Neural cell (in vitro differentiated cells): ENCODE measurements around the gene LMLN. TPM values are rescaled to one million over a fixed set of nuclear protein-coding genes. Genes with fewer than 3 reads are reported as not detected.
A peak's percentile ranks its signal among the peaks of the same experiment; 100 is the strongest.

Experiments used
- H2AFZ ChIP-seq: fragments of 200-600, 300-800 bp; sonication (generic), shearing (Covaris generic); 2 replicates; pipeline ENCODE4 v1.6.0; 2014; ENCODE audit warnings: low read depth, mild to moderate bottlenecking, antibody characterized with exemption, low read length, moderate library complexity
- H3F3A ChIP-seq: fragments of 200-600 bp; shearing (Covaris generic); 2 replicates; pipeline ENCODE4 v1.6.1; 2016; ENCODE audit warnings: mild to moderate bottlenecking, moderate library complexity, mixed read lengths, antibody characterized with exemption, low read length; ENCODE audit not compliant: insufficient read depth, poor library complexity, severe bottlenecking
- H3K27ac ChIP-seq: fragments of 200-600, 300-800 bp; sonication (generic), shearing (Covaris generic); 2 replicates; pipeline ENCODE4 v1.5.1; 2014; ENCODE audit warnings: mild to moderate bottlenecking, low read length, moderate library complexity
- H3K27me3 ChIP-seq: fragments of 300-800, 200-600 bp; sonication (generic), shearing (Covaris generic); 2 replicates; pipeline ENCODE4 v1.6.0; 2014; ENCODE audit warnings: mild to moderate bottlenecking, low read depth, low read length, moderate library complexity; ENCODE audit not compliant: insufficient read depth
- H3K36me3 ChIP-seq: fragments of 300-800, 200-600 bp; sonication (generic), shearing (Covaris generic); 2 replicates; pipeline ENCODE4 v1.5.1; 2014; ENCODE audit warnings: mild to moderate bottlenecking, antibody characterized with exemption, low read length, moderate library complexity; ENCODE audit not compliant: insufficient read depth
- H3K4me2 ChIP-seq: fragments of 300-800, 200-600 bp; sonication (generic), shearing (Covaris generic); 2 replicates; pipeline ENCODE4 v1.6.0; 2014; ENCODE audit warnings: mild to moderate bottlenecking, low read length
- H3K4me3 ChIP-seq: fragments of 300-800, 200-600 bp; sonication (generic), shearing (Covaris generic); 2 replicates; pipeline ENCODE4 v1.5.1; 2014; ENCODE audit warnings: mild to moderate bottlenecking, low read length, moderate library complexity
- H3K79me2 ChIP-seq: fragments of 200-600 bp; shearing (Covaris generic); replicated peaks from 2 replicates; pipeline ENCODE4 v1.6.0; 2014; ENCODE audit warnings: mild to moderate bottlenecking, low read length, moderate library complexity; ENCODE audit not compliant: insufficient read depth
- H3K9ac ChIP-seq: fragments of 300-800, 200-600 bp; sonication (generic), shearing (Covaris generic); 2 replicates; pipeline ENCODE4 v1.6.1; 2016; ENCODE audit warnings: mild to moderate bottlenecking, low read length, mixed read lengths
- H3K9me2 ChIP-seq: fragments of 200-600 bp; shearing (Covaris generic); 2 replicates; pipeline ENCODE4 v1.6.1; 2016; ENCODE audit warnings: mild to moderate bottlenecking, low read length, mixed read lengths; ENCODE audit not compliant: insufficient read depth
- H3K9me3 ChIP-seq: fragments of 200-600, 300-800 bp; sonication (generic), shearing (Covaris generic); 2 replicates; pipeline ENCODE4 v1.6.1; 2016; ENCODE audit warnings: mild to moderate bottlenecking, mixed run types, low read length, moderate library complexity, mixed read lengths
- H4K20me1 ChIP-seq: fragments of 200-600 bp; shearing (Covaris generic); 2 replicates; pipeline ENCODE4 v1.6.1; 2016; ENCODE audit warnings: mild to moderate bottlenecking, mixed run types; ENCODE audit not compliant: insufficient read depth
- EP300 ChIP-seq: fragments of 450-650 bp; conservative IDR thresholded peaks from 2 replicates; pipeline ENCODE4 v1.6.1; 2014; ENCODE audit warnings: antibody characterized with exemption, mild to moderate bottlenecking, moderate library complexity; ENCODE audit not compliant: poor library complexity, severe bottlenecking
- EZH2 ChIP-seq: fragments of 200-600, 300-800 bp; shearing (Covaris generic), sonication (generic); IDR thresholded peaks from 2 replicates; pipeline ENCODE4 v1.6.1; 2014; ENCODE audit warnings: antibody characterized with exemption, low read length, borderline replicate concordance, mild to moderate bottlenecking; ENCODE audit not compliant: insufficient read depth, poor library complexity, severe bottlenecking
- MXI1 ChIP-seq: fragments of 450-650 bp; conservative IDR thresholded peaks from 2 replicates; pipeline ENCODE4 v1.6.1; 2014; ENCODE audit warnings: antibody characterized with exemption, mild to moderate bottlenecking; ENCODE audit not compliant: poor library complexity, severe bottlenecking
- POLR2AphosphoS5 ChIP-seq: IDR thresholded peaks from 2 replicates; pipeline ENCODE4 v1.6.1; 2012
- RAD21 ChIP-seq: fragments of 450-650 bp; conservative IDR thresholded peaks from 2 replicates; pipeline ENCODE4 v1.6.1; 2014; ENCODE audit warnings: antibody characterized with exemption, mild to moderate bottlenecking, moderate library complexity
- SMC3 ChIP-seq: fragments of 450-650 bp; conservative IDR thresholded peaks from 2 replicates; pipeline ENCODE4 v1.6.1; 2014; ENCODE audit warnings: antibody characterized with exemption, mild to moderate bottlenecking, moderate library complexity; ENCODE audit not compliant: poor library complexity
- TAF1 ChIP-seq: IDR thresholded peaks from 2 replicates; pipeline ENCODE4 v1.6.1; 2012; ENCODE audit warnings: low read depth
- polyA plus RNA-seq: library from polyadenylated mRNA; depleted of rRNA; stranded (reverse); fragments of >200 nt; gene quantifications from 2 replicates; pipeline ENCODE4 v1.2.3, GENCODE V29; 2014
- TF ChIP-seq, protein P1 (sequence below): IDR thresholded peaks from 2 replicates; pipeline ENCODE4 v1.6.1; 2012; ENCODE audit warnings: borderline replicate concordance

The LMLN gene
- polyA plus RNA-seq, 1 donor from 2014 or later: 3.1 TPM

DNA sequence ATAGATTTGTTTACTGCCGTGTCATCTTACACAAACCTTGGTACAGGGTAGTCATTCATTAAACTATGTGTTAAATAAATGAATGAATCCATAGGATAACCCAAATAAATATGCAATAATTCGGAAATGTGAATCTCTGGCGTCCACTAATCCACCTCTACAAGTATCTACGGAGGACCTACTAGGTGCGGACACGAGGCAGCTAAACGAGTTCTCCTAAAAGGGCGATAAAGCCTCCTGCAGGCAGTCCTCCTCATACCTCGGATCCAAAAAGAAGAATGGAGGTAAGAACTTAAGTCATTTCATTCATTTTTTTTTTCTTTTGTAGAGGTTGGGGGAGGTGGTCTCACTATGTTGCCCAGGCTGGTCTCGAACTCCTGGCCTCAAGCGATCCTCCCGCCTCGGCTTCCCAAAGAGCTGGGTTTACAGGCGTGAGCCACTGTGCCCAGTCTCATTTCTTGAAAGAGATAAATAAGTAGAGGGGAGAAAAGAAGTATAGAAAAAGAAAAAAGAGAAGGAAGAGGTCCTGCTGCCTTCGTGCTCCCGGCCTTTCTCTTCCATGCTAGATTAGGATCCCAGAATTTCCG lies 10.7 kb upstream of the LMLN start:
- peak overlapping the region; percentile 50 for H3K4me2 ChIP-seq
- no peaks in the 10 kb centered on the region for H4K20me1 ChIP-seq
- H3K27ac ChIP-seq: peak overlapping the region; percentile 92
- H3K9me2 ChIP-seq: no peaks in the 10 kb centered on the region
- H3K4me3 ChIP-seq: peak overlapping the region; percentile 75
- H3K27me3 ChIP-seq: no peaks in the 10 kb centered on the region
- no peaks in the 10 kb centered on the region for H3F3A ChIP-seq
- TF ChIP-seq SMC3: no peak
- peak overlapping the region; percentile 84 for H2AFZ ChIP-seq
- H3K9me3 ChIP-seq: no peaks in the 10 kb centered on the region
- peak overlapping the region; percentile 84 for H3K9ac ChIP-seq
- peaks cover 34% of the 10 kb centered on the region for H3K79me2 ChIP-seq
- H3K36me3 ChIP-seq: peaks cover 9% of the 10 kb centered on the region

DNA sequence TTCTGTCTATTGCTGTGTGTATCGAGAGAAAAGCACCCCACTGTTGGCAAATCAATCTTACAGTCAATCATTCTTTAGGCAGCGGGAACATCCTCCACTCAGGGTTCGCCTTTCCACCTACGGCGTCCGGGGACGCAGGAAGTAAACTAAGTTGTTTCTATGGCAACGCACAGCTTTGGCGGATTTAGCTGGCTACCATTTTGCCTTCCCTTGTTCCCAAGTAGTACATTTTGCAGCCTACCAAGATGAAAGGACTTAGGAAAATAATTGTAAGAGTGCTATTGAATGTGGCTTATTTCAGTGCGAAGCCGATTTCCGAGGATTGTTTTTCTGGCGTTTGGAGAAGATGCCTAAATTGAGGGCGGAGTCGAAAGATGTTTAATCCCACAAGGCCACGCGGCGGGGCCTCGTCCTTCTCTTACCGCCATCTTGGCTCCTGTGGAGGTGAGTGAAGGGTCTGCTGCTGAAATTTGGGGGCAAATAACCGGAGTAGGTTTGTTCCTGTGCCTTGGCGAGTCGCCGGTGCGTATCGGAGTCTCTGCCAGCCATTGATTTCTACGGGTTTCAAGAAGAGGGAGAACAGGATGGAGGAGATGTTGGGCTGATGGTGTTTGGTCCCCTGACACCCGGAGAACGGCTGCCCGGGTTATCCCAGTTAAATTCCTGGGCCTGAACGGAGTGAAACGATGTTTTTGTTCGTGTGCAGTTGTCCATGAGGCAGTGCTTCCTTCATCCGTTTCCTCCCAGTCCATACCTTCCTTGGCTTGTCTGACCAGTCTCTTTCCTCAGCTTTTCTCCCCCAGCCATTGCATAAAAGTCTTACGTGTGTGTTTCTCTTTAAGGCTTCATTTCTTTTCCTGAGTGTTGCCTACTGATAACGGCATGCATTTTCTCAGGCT lies 10.0 kb upstream of the LMLN start, which contains the start of gene RPL35A:
TSS of gene RPL35A (plus strand) at position 413 of the 899 bp plus-strand sequence. CDS start 778 bp downstream, outside the sequence.
- Histone ChIP-seq H2AFZ (peak within 1 kb of the TSS; percentile 84), H3K27me3 (no peaks in the 10 kb centered on the region), H3K9ac (peak within 1 kb of the TSS; percentile 84), H3K9me3 (no peaks in the 10 kb centered on the region), H3K27ac (peak within 1 kb of the TSS; percentile 92), H3K79me2 (peaks cover 34% of the 10 kb centered on the region), H3F3A (no peaks in the 10 kb centered on the region), H3K4me2 (peak within 1 kb of the TSS; percentile 92), H3K36me3 (peaks cover 9% of the 10 kb centered on the region), H4K20me1 (no peaks in the 10 kb centered on the region), H3K4me3 (peak within 1 kb of the TSS; percentile 75), H3K9me2 (no peaks in the 10 kb centered on the region)
- TF ChIP-seq MXI1: peak; percentile 81
- TF ChIP-seq, protein P1, sequence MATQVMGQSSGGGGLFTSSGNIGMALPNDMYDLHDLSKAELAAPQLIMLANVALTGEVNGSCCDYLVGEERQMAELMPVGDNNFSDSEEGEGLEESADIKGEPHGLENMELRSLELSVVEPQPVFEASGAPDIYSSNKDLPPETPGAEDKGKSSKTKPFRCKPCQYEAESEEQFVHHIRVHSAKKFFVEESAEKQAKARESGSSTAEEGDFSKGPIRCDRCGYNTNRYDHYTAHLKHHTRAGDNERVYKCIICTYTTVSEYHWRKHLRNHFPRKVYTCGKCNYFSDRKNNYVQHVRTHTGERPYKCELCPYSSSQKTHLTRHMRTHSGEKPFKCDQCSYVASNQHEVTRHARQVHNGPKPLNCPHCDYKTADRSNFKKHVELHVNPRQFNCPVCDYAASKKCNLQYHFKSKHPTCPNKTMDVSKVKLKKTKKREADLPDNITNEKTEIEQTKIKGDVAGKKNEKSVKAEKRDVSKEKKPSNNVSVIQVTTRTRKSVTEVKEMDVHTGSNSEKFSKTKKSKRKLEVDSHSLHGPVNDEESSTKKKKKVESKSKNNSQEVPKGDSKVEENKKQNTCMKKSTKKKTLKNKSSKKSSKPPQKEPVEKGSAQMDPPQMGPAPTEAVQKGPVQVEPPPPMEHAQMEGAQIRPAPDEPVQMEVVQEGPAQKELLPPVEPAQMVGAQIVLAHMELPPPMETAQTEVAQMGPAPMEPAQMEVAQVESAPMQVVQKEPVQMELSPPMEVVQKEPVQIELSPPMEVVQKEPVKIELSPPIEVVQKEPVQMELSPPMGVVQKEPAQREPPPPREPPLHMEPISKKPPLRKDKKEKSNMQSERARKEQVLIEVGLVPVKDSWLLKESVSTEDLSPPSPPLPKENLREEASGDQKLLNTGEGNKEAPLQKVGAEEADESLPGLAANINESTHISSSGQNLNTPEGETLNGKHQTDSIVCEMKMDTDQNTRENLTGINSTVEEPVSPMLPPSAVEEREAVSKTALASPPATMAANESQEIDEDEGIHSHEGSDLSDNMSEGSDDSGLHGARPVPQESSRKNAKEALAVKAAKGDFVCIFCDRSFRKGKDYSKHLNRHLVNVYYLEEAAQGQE: peak; percentile 94
- TF ChIP-seq EP300: peak; percentile 86
- TF ChIP-seq RAD21: no peak
- TF ChIP-seq POLR2AphosphoS5: peak; percentile 99
- TF ChIP-seq EZH2: no peak
- TF ChIP-seq TAF1: peak; percentile 79
- peak; percentile 54 for TF ChIP-seq SMC3

DNA sequence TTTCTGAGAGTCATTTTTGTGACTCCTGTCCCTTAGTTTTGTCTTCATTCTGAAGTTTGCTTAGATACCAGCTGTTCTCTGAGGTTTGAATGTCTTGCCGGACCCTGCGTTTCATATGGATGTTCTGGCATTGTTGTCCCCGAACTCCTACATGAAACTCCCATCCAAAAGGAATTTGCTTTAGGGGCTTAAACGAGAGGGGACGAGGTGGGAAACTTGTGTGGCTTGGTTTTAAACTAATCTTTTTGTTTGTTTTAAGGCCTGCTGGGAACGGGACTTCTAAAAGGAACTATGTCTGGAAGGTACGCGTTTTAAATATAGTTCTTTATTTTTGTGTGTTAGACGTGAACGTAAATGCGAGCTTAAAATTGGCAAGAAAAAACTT lies 9.3 kb upstream of the LMLN start:
- H3K27ac ChIP-seq: peak overlapping the region; percentile 92
- no peaks in the 10 kb centered on the region for H3K9me2 ChIP-seq
- no peak for TF ChIP-seq POLR2AphosphoS5
- TF ChIP-seq TAF1: no peak
- TF ChIP-seq, protein P1: no peak
- TF ChIP-seq RAD21: no peak
- no peaks in the 10 kb centered on the region for H3K9me3 ChIP-seq
- H3K36me3 ChIP-seq: peaks cover 13% of the 10 kb centered on the region
- H3K79me2 ChIP-seq: peaks cover 34% of the 10 kb centered on the region
- no peaks in the 10 kb centered on the region for H4K20me1 ChIP-seq
- H3K4me2 ChIP-seq: peak overlapping the region; percentile 92
- no peaks in the 10 kb centered on the region for H3K27me3 ChIP-seq
- peak overlapping the region; percentile 73 for H2AFZ ChIP-seq
- H3K4me3 ChIP-seq: peak overlapping the region; percentile 75
- H3F3A ChIP-seq: no peaks in the 10 kb centered on the region
- peak overlapping the region; percentile 84 for H3K9ac ChIP-seq
